HG03378 (cell line): ENCODE measurements around the gene CSTB.

Experiments
- ATAC-seq: cut with Tn5 transposase; IDR thresholded peaks from one replicate; pipeline ENCODE4 v1.9.1; 2021; ENCODE audit warnings: mild to moderate bottlenecking, moderate library complexity; ENCODE audit not compliant: unreplicated experiment

CSTB gene

DNA sequence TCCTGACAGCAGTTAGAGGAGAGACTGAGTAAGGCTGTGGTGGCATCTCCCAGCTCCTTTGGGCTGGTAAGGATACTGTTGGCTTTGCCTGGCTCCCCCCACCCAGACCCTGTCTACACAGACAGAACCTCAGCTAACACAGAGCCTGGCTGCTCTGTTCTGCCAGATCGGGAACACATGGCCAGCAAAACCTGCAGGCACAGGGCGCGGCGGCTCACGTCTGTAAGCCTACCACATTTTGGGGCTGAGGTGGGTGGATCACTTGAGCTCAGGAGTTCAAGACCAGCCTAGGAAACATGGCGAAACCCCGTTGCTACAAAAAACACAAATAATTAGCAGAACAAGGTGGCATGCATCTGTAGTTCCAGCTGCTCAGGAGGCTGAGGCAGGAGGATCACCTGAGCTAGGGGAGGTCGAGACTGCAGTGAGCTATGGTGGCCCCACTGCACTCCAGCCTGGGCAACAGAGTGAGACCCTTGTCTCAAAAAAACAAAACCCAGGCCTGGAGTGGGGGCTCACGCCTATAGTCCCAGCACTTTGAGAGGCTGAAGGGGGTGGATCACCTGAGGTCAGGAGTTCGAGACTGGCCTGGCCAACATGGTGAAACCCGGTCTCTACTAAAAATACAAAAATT, 6.7 kb downstream of the CSTB start:
- ATAC-seq = no peak

GRCh38 chr21:43768868-43769167, 7.3 kb downstream of the CSTB start:
- ATAC-seq = no peak

- no peak for ATAC-seq
These were observed 7.9 kb downstream of the CSTB start for GRCh38 chr21:43767984-43768867.

- no peak for ATAC-seq
These were observed 8.6 kb downstream of the CSTB start for GRCh38 chr21:43767498-43767983.

- ATAC-seq = no peak
These were observed 9.2 kb downstream of the CSTB start for GRCh38 chr21:43766734-43767497.

- no peak for ATAC-seq
These were observed 11.3 kb downstream of the CSTB start for GRCh38 chr21:43764576-43765495.

DNA sequence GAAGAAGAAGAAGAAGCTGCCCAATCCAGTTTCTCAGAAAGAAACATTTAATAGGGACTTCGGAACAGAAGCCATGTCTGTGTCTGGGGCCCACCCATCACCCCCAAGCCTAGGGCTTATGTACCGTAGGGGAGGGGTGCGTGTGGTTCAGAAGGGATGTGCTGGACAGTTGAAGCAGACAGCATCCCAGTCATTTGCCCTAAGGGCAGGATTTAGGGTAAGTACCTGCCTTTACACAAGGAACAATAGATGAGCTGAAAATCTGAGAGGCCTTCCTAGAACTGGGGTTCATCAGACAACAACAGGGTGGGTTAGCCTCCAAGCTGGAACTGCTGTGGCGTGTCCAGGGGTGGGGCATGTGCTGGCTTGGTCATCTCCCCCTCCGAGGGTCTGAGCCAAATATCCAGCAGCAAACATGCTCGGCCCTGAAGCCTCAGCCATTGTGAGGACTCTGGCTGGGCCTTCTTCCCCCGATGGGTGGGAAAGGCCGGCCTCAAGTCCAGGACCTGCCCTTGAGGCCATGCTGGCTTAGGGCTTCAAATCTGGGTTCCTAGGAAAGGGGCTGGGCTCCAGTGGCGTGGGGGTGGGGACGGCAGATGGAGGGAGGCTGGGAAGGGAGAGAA, 12.1 kb downstream of the CSTB start:
- no peak for ATAC-seq

GRCh38 chr21:43762303-43763128, 13.6 kb downstream of the CSTB start:
- no peak for ATAC-seq

DNA sequence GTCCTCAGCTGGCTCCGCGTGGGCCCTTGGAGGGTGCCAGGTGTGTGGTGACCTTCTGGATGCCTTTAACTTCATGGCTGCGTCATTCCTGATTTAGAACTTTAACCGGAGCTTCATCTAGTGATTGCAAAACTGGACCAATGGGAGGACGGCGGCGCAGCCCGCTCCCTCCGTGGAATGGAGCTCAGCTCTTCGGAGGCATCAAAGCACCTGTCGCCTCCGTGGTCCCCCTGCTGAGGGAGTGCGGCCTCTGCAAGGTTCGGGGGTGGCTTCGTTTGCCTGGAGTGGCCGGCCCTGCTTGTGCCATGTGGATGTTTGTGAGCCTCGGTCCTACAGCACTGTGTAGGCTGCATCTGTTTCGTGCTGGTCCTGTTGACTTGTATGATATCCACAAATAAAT, 14.2 kb downstream of the CSTB start:
- no peak for ATAC-seq

- no peak for ATAC-seq
These were observed 15.6 kb downstream of the CSTB start for GRCh38 chr21:43760391-43760958.

DNA sequence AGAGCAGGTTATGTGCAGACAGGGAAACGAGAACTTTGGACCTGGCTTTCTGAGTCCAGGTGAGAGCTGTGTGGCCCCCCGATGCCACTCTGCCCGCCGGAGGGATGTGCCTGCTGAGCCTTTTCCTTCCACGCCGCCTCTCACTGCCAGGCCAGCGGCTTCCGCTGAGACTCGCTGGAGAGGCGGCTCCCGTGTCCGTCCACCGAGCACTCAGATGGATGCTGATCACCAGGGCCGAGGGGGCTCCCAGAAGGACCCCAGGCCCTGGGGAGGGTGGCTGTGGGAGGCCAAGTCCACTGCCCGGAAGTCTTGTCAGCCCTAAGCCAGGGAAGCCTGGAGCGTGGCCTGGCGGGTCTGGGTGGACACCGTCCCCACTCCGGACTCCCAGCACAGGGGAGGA, 16.5 kb downstream of the CSTB start:
- no peak for ATAC-seq

- no peak for ATAC-seq
These were observed 17.3 kb downstream of the CSTB start for GRCh38 chr21:43758811-43759210.

DNA sequence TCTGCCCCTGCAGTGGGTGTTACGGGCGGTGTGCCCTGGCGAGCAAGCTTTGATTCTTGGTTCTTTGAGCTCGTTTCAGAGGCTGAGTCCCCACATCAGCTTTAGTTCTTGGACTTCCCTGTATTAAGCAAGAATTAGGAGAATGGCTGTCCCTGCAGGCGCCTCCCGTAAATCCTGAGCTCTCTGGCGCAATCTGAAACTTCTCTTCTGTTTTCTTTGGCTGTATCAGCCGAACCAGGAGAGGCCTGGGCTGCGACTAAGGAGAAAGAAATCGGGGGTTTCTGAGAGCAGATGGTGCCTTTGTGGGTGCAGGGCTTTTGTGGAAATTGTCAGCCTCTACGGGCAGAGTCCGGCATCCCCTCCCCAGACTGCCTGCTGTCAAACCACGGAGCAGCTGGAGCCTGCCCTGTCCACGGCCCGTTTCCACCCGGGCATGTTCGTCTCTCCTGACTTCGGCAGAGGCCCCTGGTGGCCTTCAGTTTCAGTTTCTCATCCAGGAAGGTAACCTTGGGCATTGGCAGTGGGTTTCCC, 17.9 kb downstream of the CSTB start:
- ATAC-seq = no peak

- no peak for ATAC-seq
These were observed 18.5 kb downstream of the CSTB start for GRCh38 chr21:43757601-43758000.

- no peak for ATAC-seq
These were observed 20.1 kb downstream of the CSTB start for GRCh38 chr21:43755820-43756594.

DNA sequence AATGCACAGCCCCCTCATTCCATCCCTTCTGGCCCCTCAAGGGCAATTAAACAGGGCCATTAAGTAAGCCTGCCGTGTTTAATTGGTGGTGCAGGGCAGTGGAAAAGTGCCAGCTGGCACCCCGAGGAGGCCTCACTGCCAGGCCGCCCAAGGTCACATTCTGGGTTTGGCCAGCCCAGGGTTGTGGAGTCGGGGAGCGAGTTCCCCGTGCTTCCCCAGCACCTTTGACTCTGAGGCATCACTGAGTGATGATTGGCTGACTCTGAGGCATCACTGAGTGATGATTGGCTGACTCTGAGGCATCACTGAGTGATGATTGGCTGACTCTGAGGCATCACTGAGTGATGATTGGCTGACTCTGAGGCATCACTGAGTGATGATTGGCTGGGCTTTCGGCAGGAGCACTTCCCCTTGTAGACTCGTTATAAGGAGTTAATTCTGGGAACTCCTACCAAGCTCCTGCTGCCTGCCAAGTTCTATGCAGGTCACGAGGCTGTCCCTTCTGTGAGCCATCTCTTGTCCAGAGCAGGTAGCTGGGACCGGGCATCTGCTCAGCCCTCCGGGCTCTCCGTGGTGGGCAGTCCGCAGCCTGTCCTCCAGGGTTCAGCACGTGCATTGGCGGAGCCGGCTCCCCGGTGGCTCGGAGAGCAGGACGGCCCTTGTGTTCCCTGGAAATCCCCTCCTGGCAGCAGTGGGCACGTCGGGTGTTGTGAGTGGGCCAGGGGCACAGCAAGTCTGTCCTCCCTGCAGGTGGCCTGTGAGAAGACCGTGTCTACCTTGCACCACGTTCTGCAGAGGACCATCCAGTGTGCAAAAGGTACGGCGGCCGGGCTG, 20.9 kb downstream of the CSTB start:
- no peak for ATAC-seq

- ATAC-seq = no peak
These were observed 22.7 kb downstream of the CSTB start for GRCh38 chr21:43753439-43753799.
